GM19240 (cell line): ENCODE results near the gene NRTN.

Source experiments
- DNase-seq: peaks from one replicate; pipeline ENCODE4 v3.0.0; 2011; ENCODE audit warnings: low spot score; ENCODE audit not compliant: insufficient read length

The NRTN gene

GRCh38 chr19:5789886-5790558 lies 14.8 kb upstream of the NRTN start:
- DNase-seq = no peak

- peak; percentile 100 for DNase-seq
Measured at GRCh38 chr19:5790559-5791520, 14.0 kb upstream of the NRTN start, which contains the start of gene DUS3L. Gene DUS3L (minus strand): TSS chr19:5791163. CDS start chr19:5791141, 22 bp downstream.

GRCh38 chr19:5792224-5792623 lies 12.6 kb upstream of the NRTN start:
- no peak for DNase-seq

- no peak for DNase-seq
Measured at GRCh38 chr19:5793188-5793587, 11.7 kb upstream of the NRTN start.

GRCh38 chr19:5795382-5795919 lies 9.4 kb upstream of the NRTN start:
- DNase-seq = no peak

- DNase-seq = no peak
Measured at GRCh38 chr19:5798244-5798643, 6.6 kb upstream of the NRTN start.

- DNase-seq = no peak
Measured at GRCh38 chr19:5799247-5800241, 5.3 kb upstream of the NRTN start.

GRCh38 chr19:5800361-5801270 lies 4.3 kb upstream of the NRTN start:
- DNase-seq = no peak

GRCh38 chr19:5801796-5802619 lies 2.9 kb upstream of the NRTN start:
- no peak for DNase-seq

GRCh38 chr19:5803441-5803751 lies 1.5 kb upstream of the NRTN start:
- no peak for DNase-seq

GRCh38 chr19:5803752-5804515 lies 933 bp upstream of the NRTN start:
- peak; percentile 98 for DNase-seq

- no peak for DNase-seq
Measured at GRCh38 chr19:5805462-5806132, 730 bp downstream of the NRTN start.

- no peak for DNase-seq
Measured at GRCh38 chr19:5806133-5806489, 1.2 kb downstream of the NRTN start.

GRCh38 chr19:5806905-5807304 lies 2.0 kb downstream of the NRTN start:
- DNase-seq = no peak

- no peak for DNase-seq
Measured at GRCh38 chr19:5808120-5808816, 3.4 kb downstream of the NRTN start.

GRCh38 chr19:5809053-5809452 lies 4.2 kb downstream of the NRTN start:
- no peak for DNase-seq

- no peak for DNase-seq
Measured at GRCh38 chr19:5809469-5809868, 4.6 kb downstream of the NRTN start.
